Vein endothelial cell (primary cell): ENCODE data around the gene WRAP73. TPM values are rescaled to one million over a fixed set of nuclear protein-coding genes. Genes with fewer than 3 reads are reported as not detected.

Source experiments
- total RNA-seq: library from RNA; depleted of rRNA; stranded (reverse); fragments of >200 nt; gene quantifications from 2 replicates; pipeline ENCODE4 v1.2.3, GENCODE V29; 2012

WRAP73 gene
- 14.2 and 14.7 TPM in 2 replicates for total RNA-seq

DNA sequence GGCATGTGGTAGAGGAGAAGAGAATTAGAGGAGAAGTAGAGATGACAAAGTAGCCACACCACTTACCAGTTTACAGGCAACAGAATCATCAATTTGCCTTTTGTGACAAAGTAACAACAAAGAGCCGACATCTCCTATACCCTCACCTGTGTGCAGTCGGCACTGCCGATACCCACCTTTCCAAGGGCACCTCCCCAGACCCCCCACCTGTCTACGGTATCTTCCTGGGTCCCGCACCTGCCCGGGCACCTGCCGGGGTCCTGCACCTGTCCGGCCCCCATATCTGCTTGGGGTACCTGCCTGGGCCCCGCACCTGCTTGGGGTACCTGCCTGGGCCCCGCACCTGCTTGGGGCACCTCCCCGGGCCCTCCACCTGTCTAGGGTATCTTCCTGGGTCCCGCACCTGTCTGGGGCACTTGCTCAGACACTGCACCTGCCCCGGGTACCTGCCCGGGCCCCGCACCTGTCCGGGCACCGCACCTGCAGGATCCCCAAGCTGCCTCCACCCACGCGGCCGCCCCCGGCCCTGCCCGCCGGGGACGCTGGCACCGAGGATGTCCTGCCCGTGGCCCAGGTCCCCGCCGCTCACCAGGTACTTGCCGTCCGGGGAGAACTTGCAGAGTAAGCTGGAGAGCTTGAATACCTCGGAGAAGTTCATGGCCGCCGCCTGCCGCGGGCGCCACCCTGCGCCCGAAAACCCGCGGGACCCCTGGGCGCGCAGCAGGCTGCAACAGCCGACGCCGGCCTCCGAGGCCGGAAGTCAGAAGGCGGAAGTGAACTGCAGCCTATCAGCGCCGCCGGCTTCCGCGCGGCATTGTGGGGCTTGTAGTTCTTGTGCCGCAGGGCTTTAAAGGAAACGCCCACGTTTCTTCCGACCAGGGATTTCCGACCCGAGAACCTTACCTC is at the start of gene WRAP73:
TSS of gene WRAP73 (minus strand) at position 762 of the 906 bp plus-strand sequence. CDS start at position 658, 104 bp downstream.

GRCh38 chr1:3651930-3652547 is 2.1 kb upstream of the WRAP73 start, which contains the start of gene TP73:
TP73 (plus strand) TSS chr1:3652516; CDS start chr1:3682366, 29,850 bp downstream.

GRCh38 chr1:3624200-3625136 is 25.4 kb downstream of the WRAP73 start, which contains the start of gene TPRG1L:
TPRG1L (plus strand) TSS chr1:3625015; CDS start chr1:3625073, 58 bp downstream.

DNA sequence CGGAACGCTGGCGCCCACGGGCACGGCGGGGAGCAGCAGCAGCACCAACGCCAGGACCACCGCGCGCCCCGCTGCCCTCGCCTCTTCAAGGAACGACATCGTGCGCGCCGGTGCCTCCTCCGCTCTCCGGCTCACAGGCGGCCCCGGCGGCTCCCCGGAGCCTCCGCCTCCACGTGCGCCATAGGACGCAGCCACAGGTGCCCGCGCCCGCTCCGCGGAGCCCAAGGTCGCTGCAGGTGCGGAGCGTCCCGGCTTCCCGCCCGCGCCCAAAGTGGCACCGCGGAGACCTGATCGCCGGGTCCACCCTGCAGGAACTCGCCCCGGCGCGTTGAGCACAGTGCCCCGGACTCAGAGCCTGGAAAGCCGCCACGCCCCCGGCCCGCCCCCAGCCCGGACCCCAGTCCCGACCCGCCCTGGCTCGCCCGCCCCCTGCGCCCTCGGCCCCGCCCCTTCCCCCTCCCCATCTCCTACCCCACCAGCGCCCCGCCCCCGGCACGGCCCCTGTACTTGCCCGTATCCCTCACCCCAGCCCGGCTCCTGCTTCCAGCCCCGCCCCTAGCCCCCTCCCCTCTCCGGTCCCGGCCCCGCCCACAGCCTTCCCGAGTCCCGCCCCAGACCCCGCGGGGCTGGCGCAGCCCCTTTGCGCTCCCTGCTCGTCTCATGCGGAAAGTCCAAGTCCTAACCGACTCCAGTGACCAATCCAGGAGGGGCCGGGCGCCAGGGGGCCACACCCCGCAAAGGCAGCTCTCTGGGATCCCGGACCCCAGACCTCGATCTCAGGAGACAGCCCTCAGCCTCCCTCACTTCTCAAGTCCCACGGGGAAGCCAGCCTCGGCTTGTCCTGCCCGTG is 38.5 kb downstream of the WRAP73 start, which contains the start of gene MEGF6:
TSS of gene MEGF6 (minus strand) at position 339 of the 850 bp plus-strand sequence. CDS start at position 99, 240 bp downstream.

Other genes with a start within 250 kb of the WRAP73 start
- gene ARHGEF16, start 195.4 kb downstream of the WRAP73 start, total RNA-seq = 1.1 and 1.3 TPM in 2 replicates
- 40.7 and 92.4 TPM in 2 replicates for gene MEGF6, start 38.6 kb downstream of the WRAP73 start, total RNA-seq
- gene TPRG1L, start 25.1 kb downstream of the WRAP73 start, total RNA-seq = 40.0 and 44.7 TPM in 2 replicates
- gene TP73, start 2.4 kb upstream of the WRAP73 start, total RNA-seq = 0.10 TPM in 1 of 2 replicates, not detected in the other
- gene CCDC27, start 102.3 kb upstream of the WRAP73 start, total RNA-seq = not detected in 2 replicates
- 2.3 TPM in 1 of 2 replicates, not detected in the other for gene SMIM1, start 122.6 kb upstream of the WRAP73 start, total RNA-seq
- gene LRRC47, start 146.4 kb upstream of the WRAP73 start, total RNA-seq = 31.5 and 32.3 TPM in 2 replicates
- 19.6 and 22.2 TPM in 2 replicates for gene CEP104, start 207.1 kb upstream of the WRAP73 start, total RNA-seq
- 8.5 and 14.2 TPM in 2 replicates for gene DFFB, start 207.4 kb upstream of the WRAP73 start, total RNA-seq